Medulla oblongata (tissue), 1 donor: ENCODE measurements around the gene PLA2G12B.

Experiments used
- DNase-seq: peaks from one replicate; pipeline ENCODE4 v3.0.0-alpha.2; 2015; ENCODE audit errors: extremely low spot score

PLA2G12B gene

DNA sequence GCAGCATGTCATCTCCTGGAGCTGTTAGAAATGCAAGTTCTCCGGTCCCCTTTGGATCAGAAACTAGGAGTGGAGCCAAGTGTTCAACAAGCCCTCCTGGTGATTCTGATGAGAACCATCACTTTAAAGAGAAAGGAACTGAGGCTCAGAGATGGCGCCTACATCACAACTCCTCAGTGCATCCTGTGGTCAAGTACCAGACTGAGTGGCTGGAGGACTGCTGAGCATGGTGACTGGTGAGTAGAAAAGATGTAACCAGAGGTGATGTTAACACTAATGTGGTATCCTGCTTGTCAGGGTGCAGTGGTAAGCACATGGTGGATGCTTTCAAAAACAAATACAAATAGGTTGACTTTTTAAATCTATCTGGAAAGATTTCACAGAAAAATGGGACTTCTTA, 64.5 kb downstream of the PLA2G12B start:
- DNase-seq, result no peak

- no peak for DNase-seq
Observed at GRCh38 chr10:72889391-72889831, 65.2 kb downstream of the PLA2G12B start.

DNA sequence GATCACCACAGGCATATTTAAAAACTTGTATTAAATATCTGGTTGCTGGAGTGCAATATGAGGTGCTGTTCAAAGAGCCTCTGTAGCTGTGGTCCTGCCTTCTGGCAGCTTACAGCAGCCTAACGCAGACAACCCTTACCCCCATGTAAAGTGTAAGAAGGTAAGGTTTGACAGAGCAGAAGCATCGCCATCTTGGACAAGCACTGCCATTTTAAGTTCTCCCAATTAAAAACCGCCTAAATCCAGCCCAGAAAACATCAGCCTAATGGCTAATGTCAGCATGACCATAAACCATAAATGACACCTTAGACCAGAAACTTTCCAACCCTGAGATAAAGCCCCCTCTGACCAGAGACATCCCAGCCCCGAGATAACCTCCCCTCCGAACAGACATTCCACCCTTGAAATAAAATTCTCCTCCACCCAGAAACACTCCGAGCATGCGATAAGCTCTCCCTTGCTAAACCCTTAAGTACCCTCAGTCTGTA, 66.4 kb downstream of the PLA2G12B start:
- no peak for DNase-seq

GRCh38 chr10:72887043-72887442, 67.6 kb downstream of the PLA2G12B start:
- peak; percentile 30 for DNase-seq

GRCh38 chr10:72886621-72887020, 68.0 kb downstream of the PLA2G12B start:
- DNase-seq, result no peak

- DNase-seq, result no peak
Observed at GRCh38 chr10:72885953-72886352, 68.7 kb downstream of the PLA2G12B start.
